Measurements from ENCODE around the gene KHDRBS2. TPM values are rescaled to one million over a fixed set of nuclear protein-coding genes. Genes with fewer than 3 reads are reported as not detected.

KHDRBS2 gene
- not detected in 2 replicates for total RNA-seq

GRCh38 chr6:62285612-62286469, at the start of gene KHDRBS2:
Gene KHDRBS2, minus strand, starts transcription at chr6:62286225.

